DOHH2 (cell line): ENCODE data around the gene ERN1.

ENCODE experiments used
- H3F3A ChIP-seq: fragments of 200-600 bp; sonication (generic), shearing (Covaris generic); 2 replicates; pipeline ENCODE4 v1.6.0; 2016; ENCODE audit warnings: antibody characterized with exemption, mild to moderate bottlenecking; ENCODE audit not compliant: control insufficient read depth, insufficient read depth
- H3K27ac ChIP-seq: fragments of 200-600 bp; sonication (generic); 2 replicates; pipeline ENCODE4 v1.5.1; 2014; ENCODE audit warnings: low read depth, mild to moderate bottlenecking, low read length, moderate library complexity
- H3K27me3 ChIP-seq: fragments of 200-600 bp; sonication (generic); 2 replicates; pipeline ENCODE4 v1.6.1; 2014; ENCODE audit warnings: mild to moderate bottlenecking, low read length, mixed read lengths; ENCODE audit not compliant: control insufficient read depth
- H3K36me3 ChIP-seq: fragments of 200-600 bp; sonication (generic); 2 replicates; pipeline ENCODE4 v1.6.1; 2014; ENCODE audit warnings: mild to moderate bottlenecking, low read length, moderate library complexity, mixed read lengths; ENCODE audit not compliant: control insufficient read depth
- H3K4me1 ChIP-seq: fragments of 200-600 bp; sonication (generic); 2 replicates; pipeline ENCODE4 v1.6.1; 2014; ENCODE audit warnings: mild to moderate bottlenecking, low read length, mixed read lengths; ENCODE audit not compliant: control insufficient read depth
- H3K4me2 ChIP-seq: fragments of 200-600 bp; sonication (generic); 2 replicates; pipeline ENCODE4 v1.6.0; 2014; ENCODE audit warnings: mild to moderate bottlenecking, low read length, moderate library complexity
- H3K4me3 ChIP-seq: fragments of 200-600 bp; sonication (generic); 2 replicates; pipeline ENCODE4 v1.5.1; 2014; ENCODE audit warnings: mild to moderate bottlenecking, low read length, mixed read lengths
- H3K79me2 ChIP-seq: fragments of 200-600 bp; sonication (generic); 2 replicates; pipeline ENCODE4 v1.6.1; 2014; ENCODE audit warnings: mild to moderate bottlenecking, low read length, mixed read lengths; ENCODE audit not compliant: control insufficient read depth
- H3K9me2 ChIP-seq: fragments of 200-600 bp; sonication (generic); replicated peaks from 2 replicates; pipeline ENCODE4 v1.6.1; 2014; ENCODE audit warnings: mild to moderate bottlenecking, low read length, mixed read lengths; ENCODE audit not compliant: control insufficient read depth
- H3K9me3 ChIP-seq: fragments of 200-600 bp; sonication (generic); 2 replicates; pipeline ENCODE4 v1.6.1; 2014; ENCODE audit warnings: antibody characterized with exemption, low read length, mixed read lengths; ENCODE audit not compliant: control insufficient read depth, insufficient read depth
- H4K20me1 ChIP-seq: fragments of 200-600 bp; sonication (generic); 2 replicates; pipeline ENCODE4 v1.6.0; 2014; ENCODE audit warnings: low read depth, mild to moderate bottlenecking, antibody characterized with exemption, low read length, moderate library complexity; ENCODE audit not compliant: control insufficient read depth, insufficient read depth
- EZH2phosphoT487 ChIP-seq: fragments of 200-600 bp; sonication (generic); IDR thresholded peaks from 2 replicates; pipeline ENCODE4 v1.6.1; 2017; ENCODE audit warnings: borderline replicate concordance, mild to moderate bottlenecking, antibody characterized with exemption, low read length, moderate library complexity, mixed read lengths
- TF ChIP-seq, protein P1 (sequence below): fragments of 200-600 bp; sonication (generic); IDR thresholded peaks from one replicate; pipeline ENCODE4 v1.5.1; 2014; ENCODE audit warnings: antibody characterized with exemption, mild to moderate bottlenecking, low read depth, low read length; ENCODE audit not compliant: poor library complexity, severe bottlenecking

The ERN1 gene

DNA sequence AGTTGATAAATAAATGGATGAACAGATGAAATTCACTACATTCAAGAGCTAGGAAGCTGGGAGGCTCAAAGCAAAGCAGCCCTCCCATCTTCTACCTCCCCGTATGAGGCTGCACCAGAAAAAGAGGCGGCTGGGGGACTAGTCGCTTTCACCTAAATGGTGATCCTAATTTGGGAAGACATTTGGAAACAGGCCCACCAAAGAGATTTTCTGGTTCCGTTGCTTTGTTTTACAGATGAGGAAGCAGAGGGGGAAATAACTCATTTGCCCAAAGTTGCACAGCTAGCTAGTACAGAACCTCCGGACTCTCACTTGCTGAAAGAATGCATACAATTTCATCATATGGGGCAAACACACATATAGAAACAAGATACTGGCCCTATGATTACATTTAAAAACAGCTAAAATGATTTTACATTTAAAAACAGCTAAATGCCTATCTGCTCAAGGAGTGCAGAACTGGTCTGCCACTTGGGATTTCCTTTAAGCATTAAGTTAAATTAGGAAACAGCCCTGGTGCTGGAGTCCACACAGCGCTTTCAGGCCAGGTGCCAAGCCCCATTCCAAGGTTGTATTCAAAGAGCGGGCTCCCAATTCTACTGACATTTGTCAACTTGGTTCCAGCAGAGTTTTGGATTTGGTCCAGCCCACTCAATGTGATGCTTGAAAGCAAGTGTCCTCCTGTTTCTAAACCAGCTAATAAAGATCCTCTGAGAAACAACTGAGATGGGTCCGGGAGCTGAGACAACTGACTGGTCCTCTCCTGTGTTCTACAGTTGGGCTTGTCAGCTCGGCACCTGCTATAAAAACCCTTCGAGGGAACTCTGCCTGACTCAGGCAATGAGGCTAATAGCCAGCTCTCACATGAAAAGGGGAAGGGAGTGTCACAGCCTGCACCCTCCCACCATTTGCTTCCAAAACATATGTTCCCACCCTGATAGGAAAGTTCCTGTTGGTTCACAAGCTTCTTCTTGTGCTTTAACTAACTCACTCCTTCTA lies 11.7 kb downstream of the ERN1 start:
- Histone ChIP-seq H3K9me3 (no peaks in the 10 kb centered on the region), H3K9me2 (no peaks in the 10 kb centered on the region), H3K4me1 (peaks cover 8% of the 10 kb centered on the region), H4K20me1 (no peaks in the 10 kb centered on the region), H3K27ac (no peak overlapping the region), H3K36me3 (no peaks in the 10 kb centered on the region), H3K4me3 (no peak overlapping the region), H3K27me3 (peaks cover 12% of the 10 kb centered on the region; the same call in 1 of the 2 replicates), H3K4me2 (no peak overlapping the region), H3F3A (no peaks in the 10 kb centered on the region), H3K79me2 (no peaks in the 10 kb centered on the region)
- TF ChIP-seq EZH2phosphoT487 = no peak
- TF ChIP-seq, protein P1, sequence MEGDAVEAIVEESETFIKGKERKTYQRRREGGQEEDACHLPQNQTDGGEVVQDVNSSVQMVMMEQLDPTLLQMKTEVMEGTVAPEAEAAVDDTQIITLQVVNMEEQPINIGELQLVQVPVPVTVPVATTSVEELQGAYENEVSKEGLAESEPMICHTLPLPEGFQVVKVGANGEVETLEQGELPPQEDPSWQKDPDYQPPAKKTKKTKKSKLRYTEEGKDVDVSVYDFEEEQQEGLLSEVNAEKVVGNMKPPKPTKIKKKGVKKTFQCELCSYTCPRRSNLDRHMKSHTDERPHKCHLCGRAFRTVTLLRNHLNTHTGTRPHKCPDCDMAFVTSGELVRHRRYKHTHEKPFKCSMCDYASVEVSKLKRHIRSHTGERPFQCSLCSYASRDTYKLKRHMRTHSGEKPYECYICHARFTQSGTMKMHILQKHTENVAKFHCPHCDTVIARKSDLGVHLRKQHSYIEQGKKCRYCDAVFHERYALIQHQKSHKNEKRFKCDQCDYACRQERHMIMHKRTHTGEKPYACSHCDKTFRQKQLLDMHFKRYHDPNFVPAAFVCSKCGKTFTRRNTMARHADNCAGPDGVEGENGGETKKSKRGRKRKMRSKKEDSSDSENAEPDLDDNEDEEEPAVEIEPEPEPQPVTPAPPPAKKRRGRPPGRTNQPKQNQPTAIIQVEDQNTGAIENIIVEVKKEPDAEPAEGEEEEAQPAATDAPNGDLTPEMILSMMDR = no peak

DNA sequence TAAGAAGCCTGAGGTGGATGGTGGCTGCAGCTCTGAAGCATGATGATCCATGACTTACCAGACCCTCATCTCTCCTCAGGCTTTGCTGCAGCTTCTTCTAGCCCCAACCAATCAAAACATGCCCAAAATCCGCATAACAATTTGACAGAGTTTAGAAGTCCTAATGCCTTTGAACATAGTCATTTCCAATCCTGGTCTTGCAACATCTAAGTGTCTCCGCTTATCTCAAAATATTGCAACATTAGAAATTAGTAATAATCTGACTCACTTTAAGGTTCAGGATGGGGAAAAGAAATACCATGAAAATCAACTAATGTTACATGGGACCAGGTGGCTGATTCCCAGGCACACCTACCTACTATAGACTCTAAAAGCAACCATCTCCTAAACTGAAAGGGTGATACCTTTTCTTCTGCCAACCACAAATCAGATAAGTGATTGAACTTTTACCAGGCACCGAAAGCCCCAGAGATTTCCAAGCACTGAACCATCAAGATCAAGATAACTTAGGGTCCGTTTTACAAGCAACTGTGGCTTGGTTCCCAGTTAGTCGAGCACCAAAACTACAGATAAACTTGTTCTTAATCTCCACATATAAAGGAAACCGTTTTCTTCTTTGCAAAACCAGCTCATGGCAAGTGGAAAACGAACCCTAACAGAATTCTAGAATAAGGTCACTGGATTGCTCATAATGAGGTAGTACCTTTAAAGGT lies 14.0 kb downstream of the ERN1 start:
- Histone ChIP-seq H3K4me2 (no peak overlapping the region), H3K9me2 (no peaks in the 10 kb centered on the region), H3K4me3 (no peak overlapping the region), H3K79me2 (no peaks in the 10 kb centered on the region), H3K36me3 (no peaks in the 10 kb centered on the region), H3K4me1 (peaks cover 5% of the 10 kb centered on the region), H3F3A (no peaks in the 10 kb centered on the region), H4K20me1 (no peaks in the 10 kb centered on the region), H3K27me3 (peaks cover 7% of the 10 kb centered on the region; the same call in 1 of the 2 replicates), H3K27ac (no peak overlapping the region), H3K9me3 (no peaks in the 10 kb centered on the region)
- no peak for TF ChIP-seq EZH2phosphoT487
- TF ChIP-seq, protein P1 = no peak

DNA sequence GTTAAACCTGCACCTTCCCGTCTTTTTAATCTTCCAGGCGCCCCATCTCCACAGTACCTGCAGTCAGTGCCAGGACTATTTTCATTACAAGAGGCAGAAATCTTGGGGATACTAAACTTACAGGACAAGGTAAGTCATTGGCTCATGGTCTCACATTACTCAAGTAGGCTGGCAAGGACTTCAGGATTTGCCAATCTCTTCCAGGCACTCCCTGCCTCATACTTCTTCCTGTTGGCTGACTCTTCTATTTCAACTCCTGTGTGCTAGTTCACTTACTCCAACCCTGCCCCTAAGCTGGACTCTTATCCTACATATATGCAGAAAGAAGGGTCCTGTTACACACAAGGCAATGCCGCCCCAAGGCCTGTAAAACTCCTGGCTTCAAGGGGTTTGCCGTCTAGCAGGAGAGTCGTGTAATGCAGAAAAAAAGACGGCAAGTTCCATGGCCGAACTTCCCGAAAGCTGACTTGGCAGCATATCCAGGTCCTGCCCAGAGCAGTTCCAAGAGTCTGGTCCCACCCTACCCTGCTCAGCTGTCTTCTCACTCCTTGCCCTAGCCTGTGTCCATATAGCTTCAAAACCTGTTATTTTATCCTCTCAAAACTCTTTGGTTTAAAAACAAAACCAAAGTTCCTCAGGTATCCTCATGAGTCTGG lies 14.8 kb downstream of the ERN1 start:
- no peaks in the 10 kb centered on the region for H3K4me1 ChIP-seq
- H3K4me3 ChIP-seq = no peak overlapping the region
- no peaks in the 10 kb centered on the region for H3F3A ChIP-seq
- H3K9me2 ChIP-seq = no peaks in the 10 kb centered on the region
- H3K27me3 ChIP-seq = 0 out of 2 replicates have a peak, but pooled peaks cover 4% of the 10 kb centered on the region
- H3K27ac ChIP-seq = no peak overlapping the region
- no peak overlapping the region for H3K4me2 ChIP-seq
- no peaks in the 10 kb centered on the region for H3K79me2 ChIP-seq
- TF ChIP-seq, protein P1 = no peak
- TF ChIP-seq EZH2phosphoT487 = no peak
- H3K36me3 ChIP-seq = no peaks in the 10 kb centered on the region
- no peaks in the 10 kb centered on the region for H3K9me3 ChIP-seq
- H4K20me1 ChIP-seq = no peaks in the 10 kb centered on the region
